ENCODE measurements around the gene NAV2.

NAV2 gene

DNA sequence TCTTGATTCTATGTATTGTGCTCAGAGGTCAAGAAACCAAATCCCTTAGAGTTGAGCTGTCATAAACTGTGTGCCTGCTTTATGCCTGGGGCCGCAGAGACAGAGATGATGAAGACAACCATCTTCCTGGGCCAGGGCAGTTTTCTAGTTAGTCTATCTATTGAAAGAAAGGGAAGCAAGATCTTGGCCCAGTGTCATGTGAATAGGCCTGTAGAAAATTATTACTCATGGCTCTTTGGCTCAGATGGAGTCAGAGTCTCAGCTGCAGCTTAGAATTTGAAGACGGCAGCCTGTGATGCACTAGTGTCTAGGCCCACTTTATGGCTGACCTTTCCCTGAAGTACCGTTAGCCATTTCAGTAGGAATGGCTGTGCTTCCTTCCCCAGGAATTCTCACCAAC, 335.6 kb downstream of the NAV2 start:
- in situ Hi-C loops (cut with HindIII; ENCODE audit: low sequenced_read_pairs), result no loop called here
- no peak overlapping the region for H3K4me3 ChIP-seq (ENCODE audit: low read depth, low read length)
- TF ChIP-seq CTCF (IDR thresholded peaks at IDR 0.05; ENCODE audit: low read depth, low read length), result no peak
- no peak for DNase-seq (ENCODE audit: low read depth, low spot score)

GRCh38 chr11:20048707-20049106, 336.1 kb downstream of the NAV2 start:
- DNase-seq (ENCODE audit: low read depth, low spot score), result no peak
- TF ChIP-seq CTCF (IDR thresholded peaks at IDR 0.05; ENCODE audit: low read depth, low read length), result no peak
- H3K4me3 ChIP-seq (ENCODE audit: low read depth, low read length), result no peak overlapping the region
- in situ Hi-C loops (cut with HindIII; ENCODE audit: low sequenced_read_pairs), result no loop called here

GRCh38 chr11:20049231-20049630, 336.6 kb downstream of the NAV2 start:
- in situ Hi-C loops (cut with HindIII; ENCODE audit: low sequenced_read_pairs), result no loop called here

DNA sequence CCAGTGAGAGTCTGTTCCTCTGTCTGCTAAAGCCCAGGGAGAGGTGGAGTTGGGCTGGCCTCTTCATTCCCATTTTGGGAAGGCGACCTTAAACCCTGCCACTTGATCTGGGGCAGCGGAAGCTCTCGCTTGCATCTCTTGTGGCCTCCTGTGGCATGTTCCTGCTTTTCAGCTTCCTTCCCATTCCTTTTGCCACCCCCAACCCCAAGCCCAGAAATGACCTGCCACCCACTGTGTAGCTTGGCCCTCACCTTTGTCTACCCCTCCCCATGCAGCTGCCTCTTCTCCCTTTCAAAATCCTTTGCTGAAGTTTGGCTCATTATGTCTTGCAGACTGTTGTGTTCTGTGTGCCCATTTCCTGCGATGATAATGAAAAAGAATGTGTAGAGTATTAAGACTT, 337.4 kb downstream of the NAV2 start:
- no peak for TF ChIP-seq CTCF (IDR thresholded peaks at IDR 0.05; ENCODE audit: low read depth, low read length)
- DNase-seq (ENCODE audit: low read depth, low spot score), result no peak
- in situ Hi-C loops (cut with HindIII; ENCODE audit: low sequenced_read_pairs), result no loop called here
- H3K4me3 ChIP-seq (ENCODE audit: low read depth, low read length), result no peak overlapping the region

More at GRCh38 chr11:20049231-20049630, 336.6 kb downstream of the NAV2 start:
- no peak for DNase-seq (ENCODE audit: low read depth, low spot score)
- TF ChIP-seq CTCF (IDR thresholded peaks at IDR 0.05; ENCODE audit: low read depth, low read length), result no peak
- H3K4me3 ChIP-seq (ENCODE audit: low read depth, low read length), result no peak overlapping the region

DNA sequence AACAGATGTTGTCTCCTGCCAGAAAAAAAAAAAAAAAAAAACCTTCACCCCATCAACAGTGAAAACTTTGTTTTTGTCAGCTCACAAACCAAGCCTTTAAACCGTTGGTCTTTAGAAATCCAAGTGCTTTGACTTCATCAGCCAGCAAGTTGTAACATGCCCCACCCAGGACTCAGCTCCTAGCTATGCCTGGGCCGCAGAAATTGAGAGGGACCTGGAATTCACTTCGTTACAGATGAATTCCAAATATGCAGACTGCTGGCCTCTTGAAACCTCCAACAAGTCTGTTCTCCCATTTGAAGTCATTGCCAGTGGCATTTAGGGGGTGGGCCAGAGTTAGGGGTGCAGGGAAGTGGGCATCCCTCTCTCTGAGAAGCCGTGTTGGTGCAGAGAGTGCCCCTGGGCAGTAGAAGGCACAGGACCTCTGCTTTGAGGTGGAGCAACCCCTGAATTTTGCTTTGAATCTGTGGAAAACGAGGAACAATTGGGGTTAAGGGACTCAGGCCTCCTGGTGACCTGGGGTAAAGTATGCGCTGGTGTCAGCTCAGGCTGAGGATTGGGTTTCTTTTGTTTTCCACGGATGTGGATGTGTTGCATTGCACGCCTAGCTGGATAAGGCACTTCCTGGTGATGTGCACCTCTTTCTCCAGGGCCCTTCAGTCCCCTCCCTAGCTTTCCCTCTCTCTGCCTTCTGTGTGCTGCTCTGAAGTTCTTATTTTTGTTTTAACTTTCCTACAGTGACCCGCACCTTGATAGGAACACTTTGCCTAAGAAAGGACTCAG, 338.1 kb downstream of the NAV2 start:
- in situ Hi-C loops (cut with HindIII; ENCODE audit: low sequenced_read_pairs), result no loop called here
- peak; percentile 45 for DNase-seq (ENCODE audit: low read depth, low spot score)
- TF ChIP-seq CTCF (IDR thresholded peaks at IDR 0.05; ENCODE audit: low read depth, low read length), result no peak
- no peak overlapping the region for H3K4me3 ChIP-seq (ENCODE audit: low read depth, low read length)

GRCh38 chr11:20051469-20052399, 339.1 kb downstream of the NAV2 start:
- DNase-seq (ENCODE audit: low read depth, low spot score), result no peak
- in situ Hi-C loops (cut with HindIII; ENCODE audit: low sequenced_read_pairs), result no loop called here
- no peak overlapping the region for H3K4me3 ChIP-seq (ENCODE audit: low read depth, low read length)
- TF ChIP-seq CTCF (IDR thresholded peaks at IDR 0.05; ENCODE audit: low read depth, low read length), result no peak
